ENCODE results near the gene VRK3. TPM values are rescaled to one million over a fixed set of nuclear protein-coding genes. Genes with fewer than 3 reads are reported as not detected.
"Not testable (repeated sequence)": the region's sequence is repeated elsewhere in the genome, so short reads cannot be mapped to it uniquely, and the experiment has no call there.

The VRK3 gene
- total RNA-seq, 1 experiment from 2014 or later, result 33.4 TPM

- Mint-ChIP-seq H3K9me3 (peaks cover 32% of the 10 kb centered on the region), H3K36me3 (peaks cover 26% of the 10 kb centered on the region), H3K4me3 (peak overlapping the region; percentile 80), H3K27ac (peak overlapping the region; percentile 85)
- ChIA-PET CTCF (interaction anchor here (0.7 to 1.4 kb wide), 6 partner anchors 8 to 213 kb away, joined by 3 to 11 read pairs (median 3); no protein-coding TSS in a partner anchor), POLR2A (interaction anchor here (0.9 kb wide), 1 partner anchor 121 kb away, joined by 3 read pairs; no protein-coding TSS in a partner anchor)
- ATAC-seq; H3K4me1 Mint-ChIP-seq; H3K27me3 Mint-ChIP-seq (ENCODE audit: low read depth); DNase-seq (ENCODE audit: low spot score): not testable (repeated sequence)
These were observed 26.2 kb upstream of the VRK3 start for GRCh38 chr19:50051228-50051895.

- Mint-ChIP-seq H3K27ac (peak overlapping the region; percentile 85), H3K4me1 (peaks cover 10% of the 10 kb centered on the region), H3K27me3 (ENCODE audit: low read depth) (no peaks in the 10 kb centered on the region; the same call in 1 of the 2 replicates), H3K36me3 (peaks cover 30% of the 10 kb centered on the region), H3K9me3 (peaks cover 35% of the 10 kb centered on the region), H3K4me3 (peak overlapping the region; percentile 80)
- ATAC-seq, result peak; percentile 96
- ChIA-PET POLR2A (interaction anchor here (0.9 kb wide), 1 partner anchor 121 kb away, joined by 3 read pairs; no protein-coding TSS in a partner anchor), CTCF (interaction anchor here (0.7 to 1.4 kb wide), 6 partner anchors 9 to 214 kb away, joined by 3 to 11 read pairs (median 3); no protein-coding TSS in a partner anchor)
- TF ChIP-seq CREB1 (CRISPR knock-in tag; IDR thresholded peaks at IDR 0.05), result no peak
- no peak for TF ChIP-seq JAZF1 (CRISPR knock-in tag; IDR thresholded peaks at IDR 0.05)
- peak; percentile 66; the same call in 1 of the 2 replicates for TF ChIP-seq ARID4B (CRISPR knock-in tag; IDR thresholded peaks at IDR 0.05; ENCODE audit: borderline replicate concordance)
- 0 out of 2 replicates have a peak, but pooled peaks have one; percentile 34 for TF ChIP-seq E2F5 (CRISPR knock-in tag; IDR thresholded peaks at IDR 0.05)
- peak; percentile 87 for DNase-seq (ENCODE audit: low spot score)
These were observed 25.4 kb upstream of the VRK3 start for GRCh38 chr19:50050406-50051227.

- peaks cover 48% of the 10 kb centered on the region for H3K9me3 Mint-ChIP-seq
- peaks cover 5% of the 10 kb centered on the region for H3K27me3 Mint-ChIP-seq (ENCODE audit: low read depth)
- ChIA-PET POLR2A (no interaction called here), CTCF (interaction anchor here (1.8 to 2.1 kb wide), 2 partner anchors 22 to 39 kb away, joined by 4 to 5 read pairs; partner anchors contain the start of genes VRK3 and ZNF473)
- peaks cover 58% of the 10 kb centered on the region for H3K36me3 Mint-ChIP-seq
- H3K4me1 Mint-ChIP-seq, result peaks cover 10% of the 10 kb centered on the region
- no peak for DNase-seq (ENCODE audit: low spot score)
- no peak overlapping the region for H3K4me3 Mint-ChIP-seq
- H3K27ac Mint-ChIP-seq, result no peak overlapping the region
- ATAC-seq, result no peak
- no peak for TF ChIP-seq IRF1 (CRISPR knock-in tag; IDR thresholded peaks at IDR 0.05)
- no peak for TF ChIP-seq ZNF396 (CRISPR knock-in tag; IDR thresholded peaks at IDR 0.05; ENCODE audit: borderline replicate concordance)
- no peak for TF ChIP-seq IRF2 (CRISPR knock-in tag; IDR thresholded peaks at IDR 0.05; ENCODE audit: borderline replicate concordance, low read depth)
- TF ChIP-seq ARID4B (CRISPR knock-in tag; IDR thresholded peaks at IDR 0.05; ENCODE audit: borderline replicate concordance), result no peak
- no peak for TF ChIP-seq MXD4 (CRISPR knock-in tag; IDR thresholded peaks at IDR 0.05; ENCODE audit: borderline replicate concordance)
- no peak for TF ChIP-seq JAZF1 (CRISPR knock-in tag; IDR thresholded peaks at IDR 0.05)
- TF ChIP-seq ZNF281 (CRISPR knock-in tag; IDR thresholded peaks at IDR 0.05), result no peak
- TF ChIP-seq SOX15 (CRISPR knock-in tag; IDR thresholded peaks at IDR 0.05), result no peak
- no peak for TF ChIP-seq ATF1 (CRISPR knock-in tag; IDR thresholded peaks at IDR 0.05)
These were observed 22.5 kb upstream of the VRK3 start for GRCh38 chr19:50047671-50048070.

All from WTC11 (cell line).